HL-60 (cell line): ENCODE data around the gene NCL.

Experiments
- GABPA ChIP-seq: IDR thresholded peaks from 2 replicates; pipeline ENCODE4 v1.6.1; 2012; ENCODE audit warnings: low read depth
- POLR2AphosphoS5 ChIP-seq: IDR thresholded peaks from 2 replicates; pipeline ENCODE4 v1.6.1; 2012; ENCODE audit warnings: low read depth
- SPI1 ChIP-seq: IDR thresholded peaks from 2 replicates; pipeline ENCODE4 v1.6.1; 2012; ENCODE audit warnings: low read depth, mild to moderate bottlenecking, borderline replicate concordance
- TF ChIP-seq, protein P1 (sequence below): IDR thresholded peaks from one replicate; pipeline ENCODE4 v1.5.1; 2011; ENCODE audit warnings: low read length, control low read depth, inconsistent platforms; ENCODE audit not compliant: insufficient read depth
- TF ChIP-seq, protein P2 (sequence below): IDR thresholded peaks from 2 replicates; pipeline ENCODE4 v1.6.1; 2012; ENCODE audit warnings: low read depth; ENCODE audit not compliant: insufficient replicate concordance

DNA sequence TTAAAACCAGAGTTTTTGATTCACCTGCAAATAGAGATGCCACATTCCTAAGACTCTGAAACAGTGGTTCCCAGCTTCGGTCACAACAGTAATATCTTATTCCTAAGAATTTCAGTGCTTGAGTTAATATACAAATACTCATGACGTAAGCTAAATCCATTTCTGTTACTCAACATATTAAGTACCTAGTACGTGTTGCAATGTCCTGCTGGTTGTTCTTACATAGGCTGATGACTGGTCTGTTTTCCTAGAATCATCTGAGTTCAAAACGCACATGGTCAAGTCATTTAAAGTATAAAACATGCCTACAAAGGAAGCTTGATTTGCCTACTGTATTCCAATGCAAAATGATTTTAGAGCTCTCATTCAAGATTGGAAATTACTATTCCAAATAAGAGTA, 7.2 kb downstream of the NCL start:
- TF ChIP-seq, protein P1, sequence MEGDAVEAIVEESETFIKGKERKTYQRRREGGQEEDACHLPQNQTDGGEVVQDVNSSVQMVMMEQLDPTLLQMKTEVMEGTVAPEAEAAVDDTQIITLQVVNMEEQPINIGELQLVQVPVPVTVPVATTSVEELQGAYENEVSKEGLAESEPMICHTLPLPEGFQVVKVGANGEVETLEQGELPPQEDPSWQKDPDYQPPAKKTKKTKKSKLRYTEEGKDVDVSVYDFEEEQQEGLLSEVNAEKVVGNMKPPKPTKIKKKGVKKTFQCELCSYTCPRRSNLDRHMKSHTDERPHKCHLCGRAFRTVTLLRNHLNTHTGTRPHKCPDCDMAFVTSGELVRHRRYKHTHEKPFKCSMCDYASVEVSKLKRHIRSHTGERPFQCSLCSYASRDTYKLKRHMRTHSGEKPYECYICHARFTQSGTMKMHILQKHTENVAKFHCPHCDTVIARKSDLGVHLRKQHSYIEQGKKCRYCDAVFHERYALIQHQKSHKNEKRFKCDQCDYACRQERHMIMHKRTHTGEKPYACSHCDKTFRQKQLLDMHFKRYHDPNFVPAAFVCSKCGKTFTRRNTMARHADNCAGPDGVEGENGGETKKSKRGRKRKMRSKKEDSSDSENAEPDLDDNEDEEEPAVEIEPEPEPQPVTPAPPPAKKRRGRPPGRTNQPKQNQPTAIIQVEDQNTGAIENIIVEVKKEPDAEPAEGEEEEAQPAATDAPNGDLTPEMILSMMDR, result no peak
- TF ChIP-seq POLR2AphosphoS5 (no peak), GABPA (no peak), SPI1 (no peak)
- TF ChIP-seq, protein P2, sequence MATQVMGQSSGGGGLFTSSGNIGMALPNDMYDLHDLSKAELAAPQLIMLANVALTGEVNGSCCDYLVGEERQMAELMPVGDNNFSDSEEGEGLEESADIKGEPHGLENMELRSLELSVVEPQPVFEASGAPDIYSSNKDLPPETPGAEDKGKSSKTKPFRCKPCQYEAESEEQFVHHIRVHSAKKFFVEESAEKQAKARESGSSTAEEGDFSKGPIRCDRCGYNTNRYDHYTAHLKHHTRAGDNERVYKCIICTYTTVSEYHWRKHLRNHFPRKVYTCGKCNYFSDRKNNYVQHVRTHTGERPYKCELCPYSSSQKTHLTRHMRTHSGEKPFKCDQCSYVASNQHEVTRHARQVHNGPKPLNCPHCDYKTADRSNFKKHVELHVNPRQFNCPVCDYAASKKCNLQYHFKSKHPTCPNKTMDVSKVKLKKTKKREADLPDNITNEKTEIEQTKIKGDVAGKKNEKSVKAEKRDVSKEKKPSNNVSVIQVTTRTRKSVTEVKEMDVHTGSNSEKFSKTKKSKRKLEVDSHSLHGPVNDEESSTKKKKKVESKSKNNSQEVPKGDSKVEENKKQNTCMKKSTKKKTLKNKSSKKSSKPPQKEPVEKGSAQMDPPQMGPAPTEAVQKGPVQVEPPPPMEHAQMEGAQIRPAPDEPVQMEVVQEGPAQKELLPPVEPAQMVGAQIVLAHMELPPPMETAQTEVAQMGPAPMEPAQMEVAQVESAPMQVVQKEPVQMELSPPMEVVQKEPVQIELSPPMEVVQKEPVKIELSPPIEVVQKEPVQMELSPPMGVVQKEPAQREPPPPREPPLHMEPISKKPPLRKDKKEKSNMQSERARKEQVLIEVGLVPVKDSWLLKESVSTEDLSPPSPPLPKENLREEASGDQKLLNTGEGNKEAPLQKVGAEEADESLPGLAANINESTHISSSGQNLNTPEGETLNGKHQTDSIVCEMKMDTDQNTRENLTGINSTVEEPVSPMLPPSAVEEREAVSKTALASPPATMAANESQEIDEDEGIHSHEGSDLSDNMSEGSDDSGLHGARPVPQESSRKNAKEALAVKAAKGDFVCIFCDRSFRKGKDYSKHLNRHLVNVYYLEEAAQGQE, result no peak
